Vagina (tissue), 2 donors: ENCODE data around the gene NEK8. TPM values are rescaled to one million over a fixed set of nuclear protein-coding genes. Genes with fewer than 3 reads are reported as not detected.
"Not testable (repeated sequence)": the region's sequence is repeated elsewhere in the genome, so short reads cannot be mapped to it uniquely, and the experiment has no call there.

ENCODE experiments used
- DNase-seq, 2 donors: peaks; one replicate each; pipeline ENCODE4 v3.0.0-alpha.2; 2017; ENCODE audit errors: extremely low spot score in 2 of 2
- H3K27ac ChIP-seq: fragments of 200-600 bp; sonication (generic); one replicate; pipeline ENCODE4 v1.5.1; 2019
- H3K27me3 ChIP-seq: fragments of 200-600 bp; sonication (generic); one replicate; pipeline ENCODE4 v1.5.1; 2019
- H3K36me3 ChIP-seq, 2 donors: fragments of 200-600 bp; sonication (generic); one replicate each; pipeline ENCODE4 v1.5.1; 2017 to 2019
- H3K4me1 ChIP-seq: fragments of 200-600 bp; sonication (generic); one replicate; pipeline ENCODE4 v1.5.1; 2019
- H3K4me3 ChIP-seq, 2 donors: fragments of 200-600 bp; sonication (generic); 1 replicate in 1 of 2; 2 replicates in 1 of 2; pipeline ENCODE4 v1.5.1; 2016 to 2019
- H3K9me3 ChIP-seq: fragments of 200-600 bp; sonication (generic); one replicate; pipeline ENCODE4 v1.5.1; 2019
- POLR2A ChIP-seq, 2 donors: fragments of 450-650 bp; IDR thresholded peaks; one replicate each; pipeline ENCODE4 v1.6.1; 2017; ENCODE audit warnings: antibody characterized with exemption in 2 of 2, mild to moderate bottlenecking in 2 of 2, moderate library complexity in 2 of 2
- POLR2AphosphoS5 ChIP-seq, 2 donors: sonication (generic); formaldehyde crosslinking; IDR thresholded peaks; one replicate each; pipeline ENCODE4 v1.9.0; 2017; ENCODE audit warnings: antibody characterized with exemption in 2 of 2, mild to moderate bottlenecking in 2 of 2, low read depth in 1 of 2; ENCODE audit not compliant: insufficient read depth in 1 of 2
- intact Hi-C: fragments of 100-400 bp; cut with DNase I; formaldehyde crosslinking; loops from one replicate; pipeline ENCODE4 v1.15.1; 2023
- small RNA-seq: library from RNA; depleted of rRNA; stranded (forward); fragments of <200 nt; gene quantifications from one replicate; pipeline ENCODE3, GENCODE V24; 2016
- total RNA-seq: library from RNA; depleted of rRNA; stranded (reverse); fragments of >200 nt; gene quantifications from one replicate; pipeline ENCODE4 v1.2.3, GENCODE V29; 2016
- TF ChIP-seq, protein P1 (sequence below), 3 experiments: fragments of 450-650 bp in 2 of 3; fragments of 200-600 bp in 1 of 3; sonication (generic) in 1 of 3; IDR thresholded peaks; one replicate each; pipeline ENCODE4 v1.5.1; 2017 to 2019; ENCODE audit warnings: antibody characterized with exemption in 3 of 3, mild to moderate bottlenecking in 2 of 3, moderate library complexity in 2 of 3

The NEK8 gene
- total RNA-seq, 1 donor from 2014 or later = 0.98 TPM

DNA sequence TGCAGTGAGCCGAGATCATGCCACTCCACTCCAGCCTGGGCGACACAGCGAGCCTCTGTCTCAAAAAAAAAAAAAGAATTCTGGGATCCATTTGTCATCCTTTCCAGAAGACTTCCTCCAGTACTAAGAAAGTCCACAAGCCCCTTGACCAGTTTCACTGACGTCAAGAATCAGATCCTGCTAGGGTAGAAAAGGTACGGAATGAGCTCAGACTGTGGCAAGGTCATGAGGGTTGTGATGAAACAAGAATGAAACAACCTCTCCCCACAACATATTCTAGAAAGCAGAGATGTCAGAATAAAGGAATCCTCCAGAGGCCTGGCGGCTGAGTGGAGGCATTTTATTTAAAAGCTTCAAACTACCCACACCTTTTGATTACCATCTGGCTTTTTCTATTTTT is 45.1 kb downstream of the NEK8 start:
- Histone ChIP-seq H3K4me3 (no peak overlapping the region), H3K27ac (no peak overlapping the region), H3K4me1 (no peaks in the 10 kb centered on the region), H3K36me3 (no peaks in the 10 kb centered on the region), H3K27me3 (no peaks in the 10 kb centered on the region), H3K9me3 (no peaks in the 10 kb centered on the region)
- intact Hi-C loops = no loop called here
- TF ChIP-seq POLR2A (IDR thresholded peaks at IDR 0.05) (no peak), POLR2AphosphoS5 (IDR thresholded peaks at IDR 0.05; ENCODE audit: insufficient read depth in 1 of 2, low read depth in 1 of 2) (no peak)
- TF ChIP-seq, protein P1, sequence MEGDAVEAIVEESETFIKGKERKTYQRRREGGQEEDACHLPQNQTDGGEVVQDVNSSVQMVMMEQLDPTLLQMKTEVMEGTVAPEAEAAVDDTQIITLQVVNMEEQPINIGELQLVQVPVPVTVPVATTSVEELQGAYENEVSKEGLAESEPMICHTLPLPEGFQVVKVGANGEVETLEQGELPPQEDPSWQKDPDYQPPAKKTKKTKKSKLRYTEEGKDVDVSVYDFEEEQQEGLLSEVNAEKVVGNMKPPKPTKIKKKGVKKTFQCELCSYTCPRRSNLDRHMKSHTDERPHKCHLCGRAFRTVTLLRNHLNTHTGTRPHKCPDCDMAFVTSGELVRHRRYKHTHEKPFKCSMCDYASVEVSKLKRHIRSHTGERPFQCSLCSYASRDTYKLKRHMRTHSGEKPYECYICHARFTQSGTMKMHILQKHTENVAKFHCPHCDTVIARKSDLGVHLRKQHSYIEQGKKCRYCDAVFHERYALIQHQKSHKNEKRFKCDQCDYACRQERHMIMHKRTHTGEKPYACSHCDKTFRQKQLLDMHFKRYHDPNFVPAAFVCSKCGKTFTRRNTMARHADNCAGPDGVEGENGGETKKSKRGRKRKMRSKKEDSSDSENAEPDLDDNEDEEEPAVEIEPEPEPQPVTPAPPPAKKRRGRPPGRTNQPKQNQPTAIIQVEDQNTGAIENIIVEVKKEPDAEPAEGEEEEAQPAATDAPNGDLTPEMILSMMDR (IDR thresholded peaks at IDR 0.05) = no peak
- no peak for DNase-seq

DNA sequence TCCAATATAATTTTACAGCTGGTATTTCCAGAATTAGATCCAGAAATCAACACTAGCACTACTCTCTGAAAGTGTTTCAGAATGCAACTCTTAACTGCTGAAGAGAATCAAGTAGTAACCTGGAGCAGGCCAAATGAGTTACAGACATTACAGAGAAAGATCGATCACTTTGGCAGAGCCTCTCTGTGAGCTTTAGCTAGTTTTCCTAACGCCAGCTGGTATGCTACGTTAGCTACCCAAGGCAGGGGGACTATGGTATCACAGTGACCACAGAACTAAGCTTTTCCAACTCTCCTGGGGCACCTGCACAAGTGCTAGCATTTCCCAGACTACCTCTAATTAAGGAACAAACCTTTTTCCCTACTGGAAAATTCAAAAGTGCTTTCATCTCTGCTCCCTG is 45.6 kb downstream of the NEK8 start:
- Histone ChIP-seq H3K27ac (no peak overlapping the region), H3K4me1 (no peaks in the 10 kb centered on the region), H3K36me3 (no peaks in the 10 kb centered on the region), H3K4me3 (no peak overlapping the region), H3K9me3 (no peaks in the 10 kb centered on the region), H3K27me3 (no peaks in the 10 kb centered on the region)
- intact Hi-C loops = no loop called here
- no peak for TF ChIP-seq POLR2AphosphoS5 (IDR thresholded peaks at IDR 0.05; ENCODE audit: insufficient read depth in 1 of 2, low read depth in 1 of 2)
- TF ChIP-seq, protein P1 (IDR thresholded peaks at IDR 0.05) = no peak
- DNase-seq = no peak

DNA sequence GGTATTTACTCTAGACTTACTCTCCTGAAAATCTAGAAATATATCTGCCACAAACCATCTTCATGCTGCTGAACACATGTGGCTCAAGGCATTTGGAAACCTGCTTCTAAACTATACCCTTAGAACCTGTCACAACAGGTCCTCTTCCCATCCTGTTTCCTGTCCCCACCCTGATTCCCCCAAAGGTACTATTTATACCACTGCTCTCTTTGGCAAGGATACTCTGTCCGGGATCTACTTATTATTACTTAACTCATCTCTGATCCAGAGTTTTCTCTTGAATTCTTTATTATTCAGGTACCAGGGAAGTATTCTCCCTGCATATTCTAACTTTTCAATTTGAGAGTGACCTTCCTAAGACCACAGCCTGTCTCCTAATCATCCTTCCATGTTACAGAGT is 48.6 kb downstream of the NEK8 start:
- H3K27ac ChIP-seq = no peak overlapping the region
- no peaks in the 10 kb centered on the region for H3K27me3 ChIP-seq
- intact Hi-C loops = no loop called here
- TF ChIP-seq POLR2A (IDR thresholded peaks at IDR 0.05) (no peak), POLR2AphosphoS5 (IDR thresholded peaks at IDR 0.05; ENCODE audit: insufficient read depth in 1 of 2, low read depth in 1 of 2) (no peak)
- no peaks in the 10 kb centered on the region for H3K36me3 ChIP-seq
- H3K9me3 ChIP-seq = no peaks in the 10 kb centered on the region
- no peak overlapping the region for H3K4me3 ChIP-seq
- no peaks in the 10 kb centered on the region for H3K4me1 ChIP-seq
- DNase-seq = no peak

DNA sequence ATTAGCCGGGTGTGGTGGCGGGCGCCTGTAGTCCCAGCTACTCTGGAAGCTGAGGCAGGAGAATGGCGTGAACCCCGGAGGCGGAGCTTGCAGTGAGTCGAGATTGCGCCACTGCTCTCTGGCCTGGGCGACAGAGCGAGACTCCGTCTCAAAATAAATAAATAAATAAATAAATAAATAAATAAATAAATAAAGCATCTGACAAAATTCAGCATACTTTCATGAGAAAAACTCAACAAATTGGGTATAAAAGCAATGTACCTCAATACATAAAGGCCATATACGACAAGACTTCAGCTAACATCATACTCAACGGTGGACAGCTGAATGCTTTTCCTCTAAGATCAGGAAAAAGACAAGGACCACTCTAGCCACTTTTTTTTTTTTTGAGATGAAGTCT is 51.0 kb downstream of the NEK8 start:
- H3K27ac ChIP-seq, H3K4me1 ChIP-seq, H3K36me3 ChIP-seq, intact Hi-C loops, DNase-seq, H3K27me3 ChIP-seq, H3K4me3 ChIP-seq, H3K9me3 ChIP-seq: not testable (repeated sequence)

DNA sequence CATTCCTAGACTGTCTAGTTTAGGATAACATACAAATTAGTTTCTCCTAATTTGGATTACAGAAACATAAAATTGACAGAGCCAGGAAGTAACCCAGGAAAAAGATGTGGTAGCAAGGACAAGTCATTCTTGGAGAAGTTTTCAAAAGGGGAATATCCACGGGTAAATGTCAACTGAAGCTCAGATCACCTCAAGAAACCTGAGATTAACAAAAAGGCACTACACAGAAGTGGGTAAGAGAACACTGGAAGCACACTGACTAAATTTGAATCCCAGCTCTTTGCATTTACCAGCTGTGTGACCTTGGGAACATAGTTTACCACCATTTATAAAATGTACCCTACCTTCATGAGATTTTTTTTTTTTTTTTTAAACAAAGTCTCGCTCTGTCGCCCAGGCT is 54.6 kb downstream of the NEK8 start:
- Histone ChIP-seq H3K9me3 (no peaks in the 10 kb centered on the region), H3K27ac (no peak overlapping the region), H3K4me1 (no peaks in the 10 kb centered on the region), H3K27me3 (no peaks in the 10 kb centered on the region), H3K36me3 (no peaks in the 10 kb centered on the region), H3K4me3 (no peak overlapping the region)
- no peak for DNase-seq
- no peak for TF ChIP-seq POLR2AphosphoS5 (IDR thresholded peaks at IDR 0.05; ENCODE audit: insufficient read depth in 1 of 2, low read depth in 1 of 2)
- TF ChIP-seq, protein P1 (IDR thresholded peaks at IDR 0.05) = no peak
- intact Hi-C loops = no loop called here

DNA sequence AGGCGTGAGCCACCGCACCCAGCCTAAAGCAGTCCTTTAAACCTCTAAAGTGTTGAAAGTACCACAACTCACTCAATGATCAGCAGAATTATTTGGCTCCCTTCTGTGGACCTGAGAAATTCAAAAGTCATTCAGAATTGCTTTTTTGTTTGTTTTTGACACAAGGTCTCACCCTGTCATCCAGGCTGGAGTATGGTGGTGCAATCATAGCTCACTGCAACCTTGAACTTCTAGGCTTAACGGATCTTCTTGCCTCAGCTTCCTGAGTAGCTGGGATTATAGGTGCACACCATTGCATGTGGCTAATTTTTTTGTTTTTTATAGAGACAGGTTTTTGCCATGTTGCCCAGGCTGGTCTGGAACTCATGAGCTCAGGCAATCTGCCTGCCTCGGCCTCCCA is 59.5 kb downstream of the NEK8 start:
- H3K36me3 ChIP-seq = no peaks in the 10 kb centered on the region
- H3K27ac ChIP-seq = no peak overlapping the region
- H3K4me3 ChIP-seq = no peak overlapping the region
- intact Hi-C loops = no loop called here
- TF ChIP-seq POLR2A (IDR thresholded peaks at IDR 0.05) (no peak), POLR2AphosphoS5 (IDR thresholded peaks at IDR 0.05; ENCODE audit: insufficient read depth in 1 of 2, low read depth in 1 of 2) (no peak)
- TF ChIP-seq, protein P1 (IDR thresholded peaks at IDR 0.05) = no peak
- H3K4me1 ChIP-seq = no peaks in the 10 kb centered on the region
- no peaks in the 10 kb centered on the region for H3K9me3 ChIP-seq
- no peaks in the 10 kb centered on the region for H3K27me3 ChIP-seq
- DNase-seq = no peak

Small RNA genes lying within 50 kb of the gene (small RNA-seq; reads per million reads assigned to genes)
- gene SNORD42A = not detected
- gene SNORD42B = not detected
- gene SNORD4A = not detected
- gene SNORD4B = not detected

Other genes starting within 250 kb of the NEK8 start
- gene FOXN1, start 222.4 kb upstream of the NEK8 start, total RNA-seq = 3.4 TPM
- 38.1 TPM for gene UNC119, start 176.2 kb upstream of the NEK8 start, total RNA-seq
- 22.8 TPM for gene PIGS, start 157.3 kb upstream of the NEK8 start, total RNA-seq
- 20.1 TPM for gene ALDOC, start 151.9 kb upstream of the NEK8 start, total RNA-seq
- 8.3 TPM for gene SPAG5, start 129.8 kb upstream of the NEK8 start, total RNA-seq
- 21.6 TPM for gene RSKR, start 114.6 kb upstream of the NEK8 start, total RNA-seq
- gene BLTP2, start 83.6 kb upstream of the NEK8 start, total RNA-seq = 65.6 TPM
- 33.1 TPM for gene SDF2, start 66.9 kb upstream of the NEK8 start, total RNA-seq
- 89.6 TPM for gene SUPT6H, start 66.6 kb upstream of the NEK8 start, total RNA-seq
- 1.5 TPM for gene PROCA1, start 16.9 kb upstream of the NEK8 start, total RNA-seq
- gene RAB34, start 10.9 kb upstream of the NEK8 start, total RNA-seq = 195 TPM
- 600 TPM for gene RPL23A, start 8.8 kb upstream of the NEK8 start, total RNA-seq
- gene TLCD1, start 2.6 kb upstream of the NEK8 start, total RNA-seq = 2.9 TPM
- gene TRAF4, start 15.2 kb downstream of the NEK8 start, total RNA-seq = 26.5 TPM
- gene FAM222B, start 114.0 kb downstream of the NEK8 start, total RNA-seq = 14.2 TPM
- gene ERAL1, start 126.2 kb downstream of the NEK8 start, total RNA-seq = 44.9 TPM
- gene FLOT2, start 168.9 kb downstream of the NEK8 start, total RNA-seq = 56.2 TPM
- 11.8 TPM for gene DHRS13, start 174.3 kb downstream of the NEK8 start, total RNA-seq
- 54.5 TPM for gene PHF12, start 222.7 kb downstream of the NEK8 start, total RNA-seq